GM06990 (cell line): ENCODE results near the gene PIK3AP1.

Experiments
- DNase-seq: peaks from one replicate; pipeline ENCODE4 v3.0.0-alpha.2; 2011; ENCODE audit not compliant: insufficient read length; ENCODE audit errors: extremely low read depth
- H3K27me3 ChIP-seq: replicated peaks from 2 replicates; pipeline ENCODE4 v1.6.0; 2011; ENCODE audit warnings: low read length; ENCODE audit not compliant: control insufficient read depth, insufficient read depth
- H3K36me3 ChIP-seq: 2 replicates; pipeline ENCODE4 v1.5.1; 2011; ENCODE audit warnings: low read length; ENCODE audit not compliant: control insufficient read depth, insufficient read depth
- H3K4me3 ChIP-seq: replicated peaks from 2 replicates; pipeline ENCODE4 v1.5.1; 2011; ENCODE audit warnings: low read depth, mild to moderate bottlenecking, control low read depth, low read length
- TF ChIP-seq, protein P1 (sequence below): IDR thresholded peaks from 2 replicates; pipeline ENCODE4 v1.5.1; 2011; ENCODE audit warnings: low read length, control low read depth, mild to moderate bottlenecking, inconsistent platforms; ENCODE audit not compliant: insufficient read depth, poor library complexity, severe bottlenecking

Gene PIK3AP1

DNA sequence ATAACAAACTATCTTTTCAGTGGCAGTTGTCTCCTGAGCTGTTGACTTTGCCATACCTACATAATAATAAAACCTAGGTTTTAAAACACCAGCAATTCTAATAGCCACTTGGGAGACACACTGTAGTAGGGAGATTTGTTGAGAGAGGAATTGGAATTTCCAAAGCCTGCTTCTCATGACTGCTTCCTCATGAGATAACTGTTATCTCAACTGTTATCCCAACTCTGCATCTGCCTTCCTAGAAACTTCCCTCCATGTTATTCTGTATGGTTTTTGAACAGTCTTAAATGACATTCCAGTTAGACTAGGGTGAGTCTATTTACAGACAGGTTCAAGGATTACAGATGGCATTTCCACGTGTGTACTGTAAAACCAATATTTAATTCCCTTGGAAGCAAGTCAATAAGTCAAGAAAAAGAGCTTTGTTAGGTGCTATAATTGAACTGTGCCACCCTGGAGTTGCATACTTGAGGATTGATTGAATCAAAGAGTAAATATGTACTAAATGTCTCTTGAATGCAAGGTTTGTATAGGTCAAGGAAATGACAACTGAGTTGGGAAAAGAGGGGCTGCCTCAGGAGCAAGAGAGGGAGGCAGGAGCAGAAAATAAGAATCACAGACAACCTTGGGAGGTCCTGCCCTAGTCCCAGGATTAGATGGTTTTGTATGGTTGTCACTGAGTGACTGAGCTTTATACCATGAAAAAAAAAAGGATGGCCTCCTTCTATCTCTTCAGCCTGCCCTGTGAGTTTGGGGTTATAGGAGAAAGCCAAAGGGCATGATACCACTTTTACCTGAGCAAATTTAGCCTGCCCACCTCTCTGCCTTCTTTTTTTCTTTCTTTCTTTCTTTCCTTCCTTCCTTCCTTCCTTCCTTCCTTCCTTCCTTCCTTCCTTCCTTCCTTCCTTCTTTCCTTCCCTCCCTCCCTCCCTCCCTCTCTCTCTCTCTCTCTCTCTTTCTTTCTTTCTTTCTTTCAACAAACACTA is 123.6 kb downstream of the PIK3AP1 start:
- TF ChIP-seq, protein P1, sequence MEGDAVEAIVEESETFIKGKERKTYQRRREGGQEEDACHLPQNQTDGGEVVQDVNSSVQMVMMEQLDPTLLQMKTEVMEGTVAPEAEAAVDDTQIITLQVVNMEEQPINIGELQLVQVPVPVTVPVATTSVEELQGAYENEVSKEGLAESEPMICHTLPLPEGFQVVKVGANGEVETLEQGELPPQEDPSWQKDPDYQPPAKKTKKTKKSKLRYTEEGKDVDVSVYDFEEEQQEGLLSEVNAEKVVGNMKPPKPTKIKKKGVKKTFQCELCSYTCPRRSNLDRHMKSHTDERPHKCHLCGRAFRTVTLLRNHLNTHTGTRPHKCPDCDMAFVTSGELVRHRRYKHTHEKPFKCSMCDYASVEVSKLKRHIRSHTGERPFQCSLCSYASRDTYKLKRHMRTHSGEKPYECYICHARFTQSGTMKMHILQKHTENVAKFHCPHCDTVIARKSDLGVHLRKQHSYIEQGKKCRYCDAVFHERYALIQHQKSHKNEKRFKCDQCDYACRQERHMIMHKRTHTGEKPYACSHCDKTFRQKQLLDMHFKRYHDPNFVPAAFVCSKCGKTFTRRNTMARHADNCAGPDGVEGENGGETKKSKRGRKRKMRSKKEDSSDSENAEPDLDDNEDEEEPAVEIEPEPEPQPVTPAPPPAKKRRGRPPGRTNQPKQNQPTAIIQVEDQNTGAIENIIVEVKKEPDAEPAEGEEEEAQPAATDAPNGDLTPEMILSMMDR, result no peak
- DNase-seq, result no peak
- H3K27me3 ChIP-seq, result no peaks in the 10 kb centered on the region
- H3K4me3 ChIP-seq, result no peak overlapping the region
- H3K36me3 ChIP-seq, result peaks cover 7% of the 10 kb centered on the region

DNA sequence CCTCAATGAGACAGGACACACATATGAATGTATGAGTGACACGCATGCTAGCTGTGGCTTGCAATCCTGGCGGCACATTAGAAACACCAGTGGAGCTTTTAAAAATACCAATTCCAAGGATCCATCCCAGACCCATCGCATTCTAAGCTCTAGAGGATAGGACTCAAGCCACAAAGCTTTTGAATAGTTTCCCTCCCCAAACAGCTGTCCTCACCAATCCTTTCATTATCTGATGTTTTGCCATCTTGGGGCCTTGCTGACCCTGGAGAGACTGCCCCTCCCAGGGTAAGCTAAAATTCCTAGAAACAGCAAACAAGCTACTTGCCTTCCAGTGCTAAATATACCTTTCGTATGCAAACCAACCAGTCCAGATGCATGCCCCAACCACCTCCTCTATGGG is 124.6 kb downstream of the PIK3AP1 start:
- Histone ChIP-seq H3K36me3 (peaks cover 7% of the 10 kb centered on the region), H3K4me3 (no peak overlapping the region)

DNA sequence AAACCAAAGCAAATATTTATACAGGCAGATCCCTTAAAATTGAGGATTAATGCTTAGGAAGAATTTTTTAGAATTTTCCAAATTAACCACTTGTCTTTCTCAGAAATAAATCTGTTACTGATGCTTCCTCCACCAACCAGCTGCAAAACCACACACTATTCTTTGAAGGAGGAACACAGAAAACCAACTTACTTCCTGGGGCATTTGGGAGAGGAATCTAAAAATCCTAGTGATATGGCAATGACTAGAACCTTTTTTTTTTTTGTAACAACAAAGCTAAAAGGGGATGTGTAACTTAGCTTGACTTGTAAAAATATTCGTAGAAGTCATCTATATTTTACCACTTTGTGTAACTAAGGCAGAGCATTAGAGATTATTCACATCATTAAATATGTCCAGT is 128.4 kb downstream of the PIK3AP1 start:
- no peaks in the 10 kb centered on the region for H3K27me3 ChIP-seq
- DNase-seq, result no peak
- TF ChIP-seq, protein P1, result no peak
- no peak overlapping the region for H3K4me3 ChIP-seq
- H3K36me3 ChIP-seq, result peaks cover 2% of the 10 kb centered on the region

More for the DNA sequence above, 124.6 kb downstream of the PIK3AP1 start:
- TF ChIP-seq, protein P1, result no peak
- no peaks in the 10 kb centered on the region for H3K27me3 ChIP-seq
- DNase-seq, result no peak

DNA sequence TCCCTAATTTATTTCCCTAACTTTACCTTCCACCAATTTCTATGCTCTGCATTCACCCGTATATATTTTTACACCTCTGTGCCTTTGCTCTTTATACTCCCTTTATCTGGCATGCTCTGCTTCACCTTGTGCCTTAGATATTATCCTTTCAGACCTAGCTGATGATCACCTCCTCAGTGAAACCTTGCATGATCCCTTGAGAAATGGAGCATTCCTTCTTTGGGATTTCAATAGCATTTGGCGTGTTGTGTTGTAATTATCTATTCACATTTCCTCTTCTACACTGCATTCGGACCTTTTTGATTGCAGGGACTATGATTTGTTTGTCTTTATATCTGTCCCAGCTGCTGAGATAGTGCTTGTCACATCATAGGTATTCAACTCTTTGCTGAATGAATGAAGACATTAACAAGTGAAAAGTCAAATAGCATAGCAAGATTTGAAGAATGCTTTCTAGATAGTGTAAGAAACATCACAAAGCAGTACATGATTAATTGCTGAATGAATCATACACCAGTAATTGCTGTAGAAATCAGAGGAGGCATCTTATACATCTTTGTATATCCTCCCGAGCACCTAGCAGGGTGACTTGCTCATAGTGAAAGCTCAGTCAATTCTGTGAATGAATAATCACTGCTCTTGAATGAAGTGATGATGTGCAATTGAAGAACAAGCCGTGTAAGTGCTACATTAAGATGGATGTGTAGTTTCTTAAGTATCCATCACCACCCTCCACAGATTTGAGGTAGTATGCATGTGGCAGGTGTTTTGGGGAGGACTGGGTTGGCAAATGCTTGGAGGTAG is 131.5 kb downstream of the PIK3AP1 start:
- DNase-seq, result peak; percentile 56
- H3K4me3 ChIP-seq, result no peak overlapping the region
- H3K36me3 ChIP-seq, result no peaks in the 10 kb centered on the region
- TF ChIP-seq, protein P1, result no peak
- no peaks in the 10 kb centered on the region for H3K27me3 ChIP-seq

DNA sequence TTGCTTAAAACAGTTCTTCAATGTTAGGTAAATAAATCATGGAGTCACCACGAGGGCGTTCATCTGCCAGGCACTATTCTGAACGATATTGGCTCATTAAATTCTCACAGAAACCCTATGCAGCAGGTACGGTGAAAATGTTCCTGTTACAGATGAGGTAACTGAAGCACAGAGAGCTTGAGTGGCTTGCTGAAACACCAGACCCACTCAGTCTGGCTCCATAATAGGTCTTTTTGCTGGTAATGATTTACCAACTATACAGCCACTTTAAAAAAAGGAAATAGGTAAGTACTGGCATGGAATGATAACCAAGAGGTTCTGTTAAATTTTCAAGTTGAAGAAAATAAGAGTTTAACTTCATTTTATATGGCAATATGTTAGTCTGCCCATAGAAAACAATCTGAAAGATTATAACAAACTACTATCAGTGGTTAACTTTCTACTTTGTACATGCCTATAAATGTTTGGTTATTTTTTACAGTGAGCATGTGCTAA is 132.2 kb downstream of the PIK3AP1 start:
- no peaks in the 10 kb centered on the region for H3K27me3 ChIP-seq
- H3K4me3 ChIP-seq, result peak overlapping the region; percentile 75
- no peaks in the 10 kb centered on the region for H3K36me3 ChIP-seq
- TF ChIP-seq, protein P1, result no peak
- peak; percentile 16 for DNase-seq
